HG02981 (cell line): Measurements from ENCODE around the gene CCDC40.
"Not testable (repeated sequence)": the region's sequence is repeated elsewhere in the genome, so short reads cannot be mapped to it uniquely, and the experiment has no call there.

Source experiments
- ATAC-seq: cut with Tn5 transposase; IDR thresholded peaks from one replicate; pipeline ENCODE4 v1.9.1; 2021; ENCODE audit warnings: mild to moderate bottlenecking, moderate library complexity; ENCODE audit not compliant: unreplicated experiment

Gene CCDC40

DNA sequence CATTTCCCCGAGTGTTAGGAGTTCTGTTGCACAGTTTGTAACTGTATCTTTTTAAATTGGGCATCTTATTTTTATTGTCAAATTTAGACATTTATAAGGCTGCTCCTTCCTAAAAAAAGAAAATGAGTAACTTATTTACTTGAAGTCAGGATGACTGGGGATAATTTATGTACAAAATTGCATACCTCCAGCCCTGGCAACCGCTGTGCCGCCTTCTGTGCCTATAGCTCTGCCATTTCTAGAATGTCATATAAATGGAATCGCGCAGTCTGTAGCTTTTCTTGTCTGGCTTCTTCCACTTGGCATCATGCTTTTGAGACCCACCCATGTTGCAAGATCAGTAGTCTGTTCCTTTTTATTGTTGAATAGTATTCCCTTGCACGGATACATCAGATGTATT lies 36.0 kb downstream of the CCDC40 start:
- ATAC-seq, result no peak

DNA sequence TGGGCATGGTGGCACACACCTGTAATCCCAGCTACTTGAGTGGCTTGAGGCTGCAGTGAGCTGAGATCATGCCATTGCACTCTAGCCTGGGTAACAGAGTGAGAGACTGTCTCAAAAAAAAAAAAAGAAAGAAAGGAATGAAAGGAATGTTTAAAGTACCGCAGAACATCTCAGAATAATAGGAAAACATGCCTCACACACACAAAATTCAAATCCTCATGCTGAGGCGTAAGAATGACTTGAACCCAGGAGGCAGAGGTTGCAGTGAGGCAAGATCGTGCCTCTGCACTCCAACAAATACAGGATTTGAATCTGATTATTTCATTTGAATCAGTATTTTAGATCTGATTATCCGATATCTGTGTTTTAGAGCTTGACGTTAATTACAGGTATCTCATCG lies 43.6 kb downstream of the CCDC40 start:
- no peak for ATAC-seq

DNA sequence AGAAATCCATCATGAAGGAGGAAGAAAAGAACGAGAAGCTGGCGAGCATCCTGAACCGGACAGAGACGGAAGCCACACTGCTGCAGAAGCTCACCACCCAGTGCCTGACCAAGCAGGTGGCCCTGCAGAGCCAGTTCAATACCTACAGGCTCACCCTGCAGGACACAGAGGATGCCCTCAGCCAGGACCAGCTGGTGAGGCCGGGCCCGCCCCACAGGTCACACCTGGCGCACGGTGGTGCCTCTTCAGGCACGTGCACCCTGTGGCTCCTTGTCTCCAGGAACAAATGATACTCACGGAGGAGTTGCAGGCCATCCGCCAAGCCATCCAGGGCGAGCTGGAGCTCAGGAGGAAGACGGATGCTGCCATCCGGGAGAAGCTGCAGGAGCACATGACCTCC lies 45.2 kb downstream of the CCDC40 start:
- ATAC-seq, result no peak

DNA sequence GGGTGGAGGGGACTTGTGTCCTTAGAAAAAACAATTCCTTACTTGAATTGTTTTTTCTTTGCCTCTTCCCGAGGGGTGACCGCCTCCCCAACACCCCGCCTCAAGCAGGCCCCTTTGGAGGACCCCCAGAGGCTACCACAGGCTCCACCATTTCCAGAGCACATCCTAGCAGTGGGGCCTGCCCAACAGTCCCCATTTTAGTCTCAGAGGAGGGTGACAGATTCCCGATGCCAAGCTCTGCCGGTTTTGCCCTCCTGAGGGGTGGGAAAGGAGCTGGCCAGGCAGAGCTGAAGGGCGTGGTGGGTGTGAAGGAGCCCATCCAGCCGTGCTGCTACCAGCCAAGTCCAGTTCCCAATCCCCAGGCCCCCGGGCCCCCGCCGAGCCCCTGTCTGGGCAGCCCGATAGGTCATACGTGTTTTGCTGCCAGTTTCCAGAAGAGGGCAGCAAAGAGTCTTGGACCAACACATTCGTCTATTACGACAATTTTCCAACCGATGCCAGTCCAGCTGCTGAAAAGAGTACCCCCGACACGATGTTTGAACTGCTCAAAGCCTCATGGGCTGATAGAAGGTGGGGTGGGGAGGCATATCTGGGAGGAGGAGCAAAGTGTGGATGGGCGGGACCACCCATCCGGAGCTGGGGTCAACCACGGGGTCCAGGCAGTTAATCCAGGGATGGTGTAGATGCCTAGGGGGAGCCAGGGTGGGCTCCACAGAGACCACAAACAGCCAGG lies 46.1 kb downstream of the CCDC40 start:
- ATAC-seq, result no peak

DNA sequence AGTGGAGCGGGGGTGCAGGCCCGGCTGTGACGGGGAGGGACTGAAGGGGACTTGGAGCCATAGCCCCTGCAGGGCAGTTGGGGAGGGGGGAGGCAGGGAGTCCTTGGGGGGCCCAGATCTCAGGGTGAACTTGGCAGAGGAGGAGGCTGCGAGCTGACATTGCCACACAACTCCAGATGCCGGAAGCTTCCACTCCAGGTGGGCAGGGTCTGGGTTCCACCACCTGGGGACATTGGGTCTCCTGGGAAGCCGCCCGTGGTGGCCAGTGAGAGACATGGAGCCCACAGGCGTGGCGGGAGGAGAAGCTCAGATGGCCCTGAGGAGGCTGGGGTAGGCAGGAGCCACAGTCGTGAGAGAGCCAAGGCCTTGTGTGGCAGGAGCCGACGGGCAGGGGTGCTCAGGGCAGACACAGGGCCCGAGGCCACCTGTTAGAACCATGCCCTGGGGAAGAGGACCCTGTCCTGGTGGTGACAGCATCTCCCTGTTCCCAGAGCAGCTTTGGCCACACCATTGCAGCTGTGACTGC lies 46.8 kb downstream of the CCDC40 start:
- no peak for ATAC-seq

DNA sequence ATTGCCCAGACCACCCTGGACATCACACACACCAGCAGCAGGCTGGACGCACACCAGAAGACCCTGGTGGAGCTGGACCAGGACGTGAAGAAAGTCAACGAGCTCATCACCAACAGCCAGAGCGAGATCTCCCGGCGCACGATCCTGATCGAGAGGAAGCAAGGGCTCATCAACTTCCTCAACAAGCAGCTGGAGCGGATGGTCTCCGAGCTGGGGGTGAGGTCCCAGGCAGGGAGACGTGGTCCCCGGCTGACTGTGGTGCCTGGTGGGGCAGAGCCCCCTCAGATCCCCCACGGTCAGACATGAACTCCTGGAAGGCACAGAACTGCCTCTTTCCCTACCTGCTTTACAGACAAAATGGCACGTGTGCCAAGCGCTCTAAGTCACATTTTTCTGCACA lies 48.3 kb downstream of the CCDC40 start:
- ATAC-seq, result no peak

DNA sequence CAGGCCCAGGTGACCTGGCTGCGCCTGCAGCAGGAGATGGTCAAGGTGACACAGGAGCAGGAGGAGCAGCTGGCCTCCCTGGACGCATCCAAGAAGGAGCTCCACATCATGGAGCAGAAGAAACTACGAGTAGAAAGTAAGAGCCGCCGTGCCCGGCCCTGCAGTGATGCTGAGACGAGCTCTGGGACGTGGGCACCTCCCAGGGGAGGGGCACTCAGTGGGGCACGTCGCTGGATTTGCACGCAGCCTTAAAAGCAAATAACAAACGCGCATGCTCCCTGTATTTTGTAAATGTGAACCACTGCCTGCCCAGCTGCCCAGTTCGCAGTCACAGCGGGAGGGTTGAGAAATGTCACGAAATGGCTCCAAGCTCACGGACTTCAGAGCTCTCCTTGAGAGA lies 49.6 kb downstream of the CCDC40 start:
- no peak for ATAC-seq

DNA sequence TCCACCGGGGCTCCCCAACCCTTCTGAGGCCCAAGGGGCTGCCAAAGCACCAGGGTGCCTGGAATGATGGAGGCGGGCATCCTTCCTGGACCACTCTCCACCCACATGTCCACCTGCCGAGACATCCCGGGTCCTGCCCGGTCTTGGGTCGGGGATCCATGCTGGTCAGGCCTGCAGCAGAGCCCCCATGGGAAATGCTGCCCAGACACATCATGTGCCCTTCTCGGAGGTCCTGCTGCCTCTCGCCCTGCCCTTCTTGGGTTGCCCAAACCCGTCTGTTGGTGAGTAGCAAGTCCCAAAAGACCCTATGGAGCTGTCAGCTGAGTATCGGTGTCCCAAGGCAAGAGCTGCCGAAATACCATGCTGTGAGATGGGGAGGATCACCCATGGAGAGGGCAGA lies 50.2 kb downstream of the CCDC40 start:
- no peak for ATAC-seq

DNA sequence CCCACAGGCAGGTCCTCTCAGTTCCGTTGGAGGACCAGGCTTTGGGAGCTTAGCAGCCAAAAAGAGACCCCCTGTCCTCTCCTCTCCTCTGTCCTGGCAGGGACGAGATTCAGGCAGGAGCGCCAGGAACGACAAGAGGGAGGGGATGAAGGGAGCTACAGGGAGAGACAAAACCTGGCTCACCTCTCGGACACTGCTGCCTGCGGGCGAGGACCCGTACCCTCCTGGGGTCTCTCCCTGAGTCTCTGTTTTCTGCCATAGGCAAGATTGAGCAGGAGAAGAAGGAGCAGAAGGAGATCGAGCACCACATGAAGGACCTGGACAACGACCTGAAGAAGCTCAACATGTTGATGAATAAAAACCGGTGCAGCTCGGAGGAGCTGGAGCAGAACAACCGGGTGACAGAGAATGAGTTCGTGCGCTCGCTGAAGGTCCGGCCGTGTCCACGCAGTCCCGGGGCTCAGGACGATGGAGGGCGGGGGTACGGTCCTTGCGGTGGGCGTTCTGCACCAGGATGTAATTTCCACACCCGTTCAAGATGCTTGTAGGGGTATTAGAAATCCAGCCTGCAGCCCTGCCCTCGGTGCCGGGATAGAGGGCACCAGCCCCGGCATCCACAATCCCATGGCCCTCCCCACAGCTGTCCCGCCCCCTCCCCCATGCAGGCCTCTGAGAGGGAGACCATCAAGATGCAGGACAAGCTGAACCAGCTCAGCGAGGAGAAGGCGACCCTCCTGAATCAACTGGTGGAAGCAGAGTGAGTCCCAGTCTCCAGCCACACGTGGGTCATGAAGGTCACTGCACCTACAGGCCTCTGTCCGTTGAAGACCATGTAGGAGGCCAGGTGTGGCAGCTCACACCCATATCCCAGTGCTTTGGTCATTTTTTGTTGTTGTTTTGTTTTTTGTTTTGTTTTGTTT lies 51.2 kb downstream of the CCDC40 start:
- ATAC-seq, result no peak

DNA sequence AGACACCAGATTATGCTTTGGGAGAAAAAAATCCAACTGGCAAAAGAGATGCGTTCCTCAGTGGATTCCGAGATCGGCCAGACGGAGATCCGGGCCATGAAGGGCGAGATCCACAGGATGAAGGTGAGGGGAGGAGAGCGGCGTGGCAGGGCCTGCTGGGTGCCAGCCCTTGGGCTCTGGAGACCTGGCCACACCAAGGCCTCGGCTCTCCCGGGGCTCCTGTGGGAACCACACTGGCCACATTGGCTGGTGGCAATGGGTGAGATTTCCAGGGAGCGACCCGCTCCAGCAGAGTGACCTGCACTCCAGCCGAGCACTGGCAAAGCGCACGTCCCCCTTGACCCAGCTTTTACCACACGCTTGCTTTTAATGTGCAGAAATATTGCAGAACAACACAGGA lies 53.3 kb downstream of the CCDC40 start:
- no peak for ATAC-seq

DNA sequence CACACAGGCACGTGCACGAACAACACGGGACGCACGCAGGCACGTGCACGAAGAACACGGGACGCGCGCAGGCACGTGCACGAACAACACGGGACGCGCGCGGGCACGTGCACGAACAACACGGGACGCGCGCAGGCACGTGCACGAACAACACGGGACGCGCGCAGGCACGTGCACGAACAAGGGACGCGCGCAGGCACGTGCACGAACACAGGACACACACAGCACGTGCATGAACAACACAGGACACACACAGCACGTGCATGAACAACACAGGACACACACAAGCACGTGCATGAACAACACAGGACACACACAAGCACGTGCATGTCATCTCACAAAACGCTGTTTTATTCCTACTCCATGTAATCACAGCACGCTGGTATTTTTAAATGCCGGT lies 53.7 kb downstream of the CCDC40 start:
- ATAC-seq, result not testable (repeated sequence)

DNA sequence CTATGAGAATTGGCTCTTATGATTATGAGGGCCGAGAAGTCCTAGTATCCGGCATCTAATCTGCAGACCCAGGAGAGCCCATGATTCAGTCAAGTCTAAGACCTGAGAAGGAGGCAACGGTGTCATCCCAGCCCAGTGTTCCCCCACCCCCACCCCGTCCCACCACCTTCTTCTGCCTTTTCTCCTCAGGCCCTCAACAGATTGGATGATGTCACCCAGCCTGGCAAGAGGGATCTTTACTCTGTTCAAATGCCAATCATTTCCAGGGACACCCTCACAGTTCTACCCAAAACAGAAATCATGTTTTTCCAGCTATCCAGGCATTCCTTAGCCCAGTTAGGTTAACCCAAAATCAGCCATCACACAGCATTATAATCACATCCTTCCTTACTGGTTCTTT lies 54.9 kb downstream of the CCDC40 start:
- ATAC-seq, result no peak

DNA sequence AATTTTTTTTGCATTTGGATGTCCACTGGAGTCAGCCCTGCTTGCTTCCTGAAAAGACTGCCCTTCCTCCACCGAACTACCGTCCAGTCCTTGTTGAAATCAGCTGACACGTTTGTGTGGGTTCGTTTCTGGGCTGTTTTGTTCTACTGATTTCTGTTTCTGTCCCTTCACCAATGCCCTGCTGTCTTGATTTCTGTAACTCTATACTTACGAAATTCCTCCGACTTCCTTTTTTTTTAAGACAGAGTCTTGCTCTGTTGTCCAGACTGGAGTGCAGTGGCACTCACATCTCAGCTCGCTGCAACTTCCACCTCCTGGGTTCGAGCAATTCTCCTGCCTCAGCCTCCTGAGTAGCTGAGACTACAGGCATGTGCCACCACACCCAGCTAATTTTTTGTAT lies 56.5 kb downstream of the CCDC40 start:
- ATAC-seq, result no peak

DNA sequence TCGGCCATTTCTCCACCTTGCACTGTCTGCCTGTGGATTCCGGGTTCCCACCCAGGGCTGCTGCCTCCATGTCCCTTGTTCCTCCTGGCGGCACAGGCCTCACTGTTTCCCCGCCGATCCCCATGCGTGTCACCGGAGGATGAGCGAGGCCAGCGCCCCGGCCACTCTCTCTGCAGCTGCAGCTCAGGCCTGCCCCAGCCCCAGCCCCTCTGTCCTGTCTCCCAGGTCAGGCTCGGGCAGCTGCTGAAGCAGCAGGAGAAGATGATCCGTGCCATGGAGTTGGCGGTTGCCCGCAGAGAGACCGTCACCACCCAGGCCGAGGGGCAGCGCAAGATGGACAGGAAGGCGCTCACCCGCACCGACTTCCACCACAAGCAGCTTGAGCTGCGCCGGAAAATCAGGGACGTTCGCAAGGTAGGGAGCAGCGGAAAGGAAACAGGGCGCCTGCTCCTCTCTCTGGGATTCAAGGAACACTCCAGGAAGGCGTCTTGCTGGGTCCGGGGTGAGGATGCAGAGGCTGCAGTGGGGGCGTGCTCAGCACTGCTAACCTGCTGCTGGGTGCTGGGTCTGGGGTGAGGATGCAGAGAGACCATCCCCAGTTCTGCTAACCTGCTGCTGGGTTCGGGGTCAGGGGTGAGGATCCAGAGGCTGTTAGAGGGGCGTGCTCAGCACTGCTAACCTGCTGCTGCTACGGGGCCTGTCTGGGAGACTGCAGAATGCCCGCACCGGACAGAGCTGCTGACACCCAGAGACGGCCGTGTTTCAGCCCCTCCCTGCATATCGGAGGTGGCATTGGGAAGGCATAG lies 58.8 kb downstream of the CCDC40 start:
- ATAC-seq, result no peak

DNA sequence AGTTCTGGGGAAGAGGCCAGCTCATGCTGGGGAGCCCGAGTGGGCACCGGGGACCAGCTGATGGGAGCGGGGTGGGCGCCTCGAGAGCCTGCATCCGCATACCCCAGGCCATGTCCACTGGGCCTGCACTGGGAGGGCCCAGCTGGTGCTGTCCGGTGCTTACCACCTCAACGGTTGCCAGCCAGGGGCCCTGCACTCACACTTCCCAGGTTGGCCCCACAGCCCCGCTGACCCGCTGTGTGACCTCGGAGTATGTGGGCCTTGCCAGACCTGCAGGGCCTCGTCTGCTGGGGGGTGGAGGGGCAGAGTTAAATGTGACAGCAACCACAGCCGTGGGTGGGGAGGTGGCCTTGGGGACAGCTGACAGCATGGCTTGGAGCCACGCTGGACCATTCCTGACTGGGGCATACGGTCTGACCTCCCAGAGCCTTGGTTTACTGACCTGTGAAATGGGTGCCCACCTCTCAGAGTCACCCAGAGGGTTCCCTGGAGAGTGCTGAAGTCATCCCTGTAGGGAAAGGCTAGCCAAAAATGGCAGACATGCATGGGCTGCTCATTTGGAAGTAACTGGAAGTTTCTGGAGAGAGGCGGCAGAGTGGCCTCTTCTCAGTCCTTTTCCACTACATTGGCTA lies 59.5 kb downstream of the CCDC40 start:
- ATAC-seq, result no peak

DNA sequence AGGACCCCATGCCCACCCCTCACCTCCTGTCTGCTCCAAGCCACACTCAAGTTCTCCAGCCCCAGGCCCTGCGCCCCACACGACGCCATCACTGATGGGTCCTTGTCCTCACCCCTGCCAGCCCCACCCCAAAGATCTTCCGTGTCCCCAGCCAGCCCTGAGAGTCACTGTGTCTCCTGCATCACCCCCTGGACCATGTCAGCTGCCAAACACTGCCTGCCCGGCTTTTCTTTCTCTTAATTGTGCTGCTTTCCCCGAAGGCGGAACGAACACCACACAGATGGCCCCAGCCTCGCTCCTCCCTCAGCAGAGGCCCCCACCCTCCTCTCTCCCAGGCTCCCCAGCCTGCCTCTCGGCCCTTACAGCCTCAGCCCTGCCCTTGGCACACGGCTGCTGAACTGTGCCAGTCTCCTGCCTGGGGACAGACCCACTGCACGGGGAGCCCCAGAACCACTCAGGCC lies 60.1 kb downstream of the CCDC40 start:
- no peak for ATAC-seq

DNA sequence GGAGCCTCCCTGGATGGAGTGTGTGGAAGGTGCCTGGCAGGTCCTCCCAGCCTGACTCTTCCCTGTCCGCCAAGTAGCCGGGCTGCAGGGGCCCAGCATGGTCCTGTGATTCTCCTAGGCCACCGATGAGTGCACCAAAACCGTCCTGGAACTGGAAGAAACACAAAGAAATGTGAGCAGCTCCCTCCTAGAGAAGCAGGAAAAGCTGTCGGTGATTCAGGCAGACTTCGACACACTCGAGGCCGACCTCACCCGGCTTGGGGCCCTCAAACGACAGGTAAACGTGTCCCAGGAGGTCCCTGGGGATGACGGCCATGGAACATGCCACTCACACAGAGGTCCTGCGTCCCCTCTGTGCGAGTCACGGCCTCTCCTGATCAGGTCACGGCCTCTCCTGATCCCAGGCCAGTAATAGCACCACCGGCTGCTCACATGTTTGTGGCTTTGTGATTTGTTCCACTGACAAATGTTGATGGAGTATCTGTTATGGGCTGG lies 60.7 kb downstream of the CCDC40 start:
- ATAC-seq, result no peak

DNA sequence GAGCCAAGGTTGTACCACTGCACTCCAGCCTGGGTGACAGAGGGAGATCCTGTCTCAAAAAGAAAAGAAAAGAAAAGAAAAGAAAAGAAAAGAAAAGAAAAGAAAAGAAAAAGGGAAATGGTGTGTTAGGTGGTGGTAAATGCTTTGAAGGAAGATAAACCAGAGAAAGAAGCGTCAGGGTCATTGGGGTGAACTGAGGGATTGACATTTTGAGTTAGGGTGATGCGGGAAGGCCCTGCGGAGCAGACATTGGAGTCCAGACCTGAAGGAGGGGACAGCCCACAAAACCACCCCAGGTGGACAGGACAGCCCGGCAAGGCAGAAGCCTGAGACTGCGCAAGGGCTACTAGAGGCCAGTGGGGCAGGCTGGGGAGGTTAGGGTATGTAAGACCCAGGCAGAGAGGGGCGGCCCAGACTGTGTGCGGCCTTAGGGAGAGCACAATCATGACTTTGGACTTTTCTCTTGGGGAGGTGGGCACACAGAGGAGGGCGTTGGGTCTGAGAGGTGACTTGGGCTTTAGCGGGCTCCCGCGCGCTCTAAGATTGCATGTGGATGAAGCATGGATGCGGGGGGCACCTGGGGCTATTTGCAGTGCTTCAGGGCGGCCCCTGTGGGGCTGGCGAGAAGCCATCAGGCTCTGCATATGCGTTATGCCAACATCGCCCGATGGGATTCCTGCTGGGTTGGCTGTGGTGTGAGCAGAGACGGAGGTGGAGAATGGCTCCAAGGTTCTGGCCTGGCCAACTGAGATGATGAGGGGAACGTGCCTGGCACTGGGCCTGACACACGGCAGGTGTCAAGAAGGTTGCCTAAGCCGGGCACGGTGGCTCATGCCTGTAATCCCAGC lies 61.6 kb downstream of the CCDC40 start:
- ATAC-seq, result no peak

DNA sequence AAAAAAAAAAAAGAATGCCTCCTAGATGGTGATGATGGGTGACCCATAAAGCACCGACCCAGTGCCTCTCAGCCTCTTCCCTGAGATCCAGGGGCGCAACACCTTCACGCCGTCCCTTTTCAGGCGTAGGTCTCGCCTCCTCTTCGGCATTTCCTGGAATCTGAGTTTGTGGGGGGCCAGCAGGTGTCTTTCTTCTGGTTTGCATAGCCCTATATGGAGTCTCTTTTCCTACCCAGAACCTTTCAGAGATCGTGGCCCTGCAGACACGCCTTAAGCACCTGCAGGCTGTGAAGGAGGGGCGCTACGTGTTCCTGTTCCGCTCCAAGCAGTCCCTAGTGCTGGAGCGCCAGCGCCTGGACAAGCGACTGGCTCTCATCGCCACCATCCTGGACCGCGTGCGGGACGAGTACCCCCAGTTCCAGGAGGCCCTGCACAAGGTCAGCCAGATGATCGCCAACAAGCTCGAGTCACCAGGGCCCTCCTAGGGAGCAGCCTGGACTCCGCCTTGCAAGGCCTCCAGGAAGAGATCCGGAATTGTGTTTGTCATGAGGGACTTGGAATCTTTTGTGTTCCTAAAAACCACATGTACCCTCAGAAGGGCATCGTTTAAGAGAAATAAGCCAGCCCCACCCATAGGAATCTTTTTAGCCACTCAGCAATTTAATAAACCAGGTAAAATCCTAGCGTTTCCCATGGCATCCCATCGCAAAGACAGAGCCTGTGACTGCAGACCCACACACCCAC lies 63.0 kb downstream of the CCDC40 start:
- ATAC-seq, result no peak
